ENCODE results near the gene TNFSF8.

The TNFSF8 gene

DNA sequence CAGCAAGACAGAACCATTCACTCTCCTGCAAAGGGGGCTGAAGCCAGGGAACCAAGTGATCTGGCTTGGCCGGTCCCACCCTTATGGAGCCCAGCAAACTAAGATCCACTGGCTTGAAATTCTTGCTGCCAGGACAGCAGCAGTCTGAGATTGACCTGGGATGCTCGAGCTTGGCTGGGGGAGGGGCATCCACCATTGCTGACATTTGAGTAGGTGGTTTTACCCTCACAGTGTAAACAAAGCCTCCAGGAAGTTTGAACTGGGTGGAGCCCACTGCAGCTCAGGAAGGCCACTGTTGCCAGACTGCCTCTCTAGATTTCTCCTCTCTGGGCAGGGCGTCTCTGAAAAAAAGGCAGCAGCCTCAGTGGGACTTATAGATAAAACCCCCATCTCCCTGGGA lies 60.5 kb downstream of the TNFSF8 start:
- DNase-seq (ENCODE audit: low read depth in 2 of 2), result no peak

DNA sequence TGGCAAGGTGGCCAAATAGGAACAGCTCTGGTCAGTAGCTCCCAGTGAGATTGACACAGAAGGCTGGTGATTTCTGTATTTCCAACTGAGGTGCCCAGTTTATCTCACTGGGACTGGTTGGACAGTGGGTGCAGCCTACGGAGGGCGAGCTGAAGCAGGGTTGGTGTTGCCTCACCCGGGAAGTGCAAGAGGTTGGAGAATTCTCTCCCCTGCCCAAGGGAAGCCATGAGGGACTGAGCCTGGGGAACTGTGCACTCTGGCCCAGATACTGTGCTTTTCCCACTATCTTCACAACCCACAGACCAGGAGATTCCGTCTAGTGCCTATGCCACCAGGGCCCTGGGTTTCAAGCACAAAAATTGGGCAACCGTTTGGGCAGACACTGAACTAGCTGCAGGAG lies 61.0 kb downstream of the TNFSF8 start:
- DNase-seq (ENCODE audit: low read depth in 2 of 2), result no peak

DNA sequence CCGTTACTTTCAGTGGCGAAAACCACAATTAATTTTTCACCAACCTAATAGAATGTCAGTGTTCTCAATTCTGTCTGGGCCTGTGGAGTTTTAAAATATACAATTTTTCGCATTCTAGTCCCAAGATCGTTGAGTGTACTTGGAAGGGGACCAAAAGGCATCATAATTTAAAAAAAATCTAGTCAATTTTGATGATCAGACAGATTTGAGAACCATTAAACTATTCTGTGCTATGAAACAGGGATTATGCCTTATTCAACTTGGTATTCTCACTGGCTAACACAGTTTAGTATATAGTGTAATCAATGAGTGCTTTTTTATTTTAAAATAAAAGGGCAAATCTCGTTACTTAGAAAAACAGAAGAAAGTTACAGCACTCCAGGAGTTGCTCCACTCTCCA lies 63.1 kb downstream of the TNFSF8 start:
- DNase-seq (ENCODE audit: low read depth in 2 of 2), result no peak

DNA sequence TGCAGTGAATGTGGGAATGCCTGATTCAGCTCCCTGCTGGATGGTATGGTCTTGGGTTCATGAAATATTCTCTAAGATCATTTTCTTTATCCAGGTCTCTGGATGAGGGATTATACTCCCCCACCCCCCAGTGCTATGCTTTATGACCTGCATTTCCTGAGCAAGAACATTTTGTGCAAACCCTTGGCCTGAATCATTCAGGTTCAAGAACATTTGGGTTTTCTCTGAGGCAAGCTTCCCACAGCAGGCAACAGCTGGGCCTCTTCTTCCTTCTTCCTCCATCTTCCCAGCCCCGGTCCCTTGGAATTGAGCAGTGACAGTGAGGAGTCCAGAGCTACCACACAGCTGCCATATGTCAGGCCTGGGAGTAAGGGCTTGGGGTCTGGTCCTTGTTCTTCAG lies 65.9 kb downstream of the TNFSF8 start:
- no peak for DNase-seq (ENCODE audit: low read depth in 2 of 2)

DNA sequence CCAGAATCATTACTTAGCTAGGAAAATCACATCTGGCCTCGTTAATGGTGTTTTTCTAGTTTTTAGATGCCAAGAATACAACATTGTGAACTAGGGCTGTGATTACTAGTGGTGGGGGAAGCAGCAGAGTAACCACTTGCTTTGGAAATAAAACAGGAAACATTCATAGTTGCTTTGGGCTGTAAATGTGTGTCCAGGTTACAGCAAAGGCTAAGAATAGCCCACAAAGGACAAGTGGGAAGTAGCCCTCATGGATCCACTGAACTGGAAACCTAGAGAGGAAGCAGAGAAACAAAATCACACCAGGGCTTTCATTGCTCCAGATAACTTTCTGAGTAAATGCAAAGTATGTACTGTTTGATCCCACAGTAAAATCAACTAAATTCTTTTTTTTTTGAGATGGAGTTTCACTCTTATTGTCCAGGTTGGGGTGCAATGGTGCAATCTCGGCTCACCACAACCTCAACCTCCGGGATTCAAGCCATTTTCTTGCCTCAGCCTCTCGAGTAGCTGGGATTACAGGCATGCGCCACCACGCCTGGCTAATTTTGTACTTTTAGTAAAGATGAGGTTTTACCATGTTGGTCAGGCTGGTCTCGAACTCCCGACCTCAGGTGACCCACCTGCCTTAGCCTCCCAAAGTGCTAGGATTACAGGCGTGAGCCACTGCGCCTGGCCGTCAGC lies 68.3 kb downstream of the TNFSF8 start:
- DNase-seq (ENCODE audit: low read depth in 2 of 2), result no peak

DNA sequence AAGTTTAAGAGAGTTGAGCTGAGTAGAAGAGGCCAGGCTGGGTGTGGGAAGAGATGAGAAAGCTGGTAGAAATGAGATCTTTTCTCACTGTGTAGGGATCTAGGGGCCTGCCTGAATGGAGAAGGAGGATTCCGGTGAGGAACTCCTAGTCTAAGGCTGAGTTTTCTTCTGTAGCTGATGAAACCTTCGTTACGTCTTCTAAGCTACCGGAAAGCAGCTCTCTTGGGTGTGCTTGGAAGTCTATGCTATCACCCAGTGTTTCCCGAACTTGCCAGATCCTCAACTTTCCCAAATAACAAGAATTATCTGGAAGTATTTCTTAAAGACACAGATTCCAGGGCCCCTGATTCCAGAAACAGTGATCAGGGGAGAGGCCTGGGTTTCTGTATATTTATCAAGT lies 69.1 kb downstream of the TNFSF8 start:
- DNase-seq (ENCODE audit: low read depth in 2 of 2), result no peak

DNA sequence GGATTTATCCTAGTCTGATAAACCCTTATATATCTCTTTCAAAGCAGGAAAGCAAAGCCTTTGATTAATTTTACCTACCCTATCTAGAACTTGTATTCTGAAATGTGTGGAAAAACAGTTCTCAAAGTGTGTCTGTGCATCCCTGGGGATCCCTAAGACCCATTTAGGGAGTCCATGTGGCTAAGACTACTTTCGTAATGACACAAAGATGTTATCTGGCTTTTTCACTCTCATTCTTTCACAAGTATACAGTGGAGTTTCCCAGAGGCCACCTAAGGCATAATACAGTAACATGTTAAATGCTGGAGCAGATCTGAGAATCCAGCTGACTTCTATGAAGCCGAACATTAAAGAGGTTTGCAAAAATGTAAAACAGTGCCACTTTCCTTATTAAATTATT lies 70.2 kb downstream of the TNFSF8 start:
- no peak for DNase-seq (ENCODE audit: low read depth in 2 of 2)

DNA sequence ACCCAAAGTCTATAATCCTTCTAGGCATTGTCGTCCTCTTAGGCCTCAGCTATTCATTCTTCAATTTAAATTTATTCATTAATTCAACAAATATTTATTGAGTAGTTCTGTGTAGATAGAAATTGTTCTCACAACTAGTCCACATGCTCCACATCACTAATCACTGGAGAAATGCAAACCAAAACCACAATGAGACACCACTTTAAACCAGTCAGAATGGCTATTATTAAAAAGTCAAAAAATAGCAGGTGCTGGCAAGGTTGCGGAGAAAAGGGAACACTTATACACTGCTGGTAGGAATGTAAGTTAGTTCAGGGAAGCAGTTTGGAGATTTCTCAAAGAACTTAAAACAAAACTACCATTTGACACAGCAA lies 73.5 kb downstream of the TNFSF8 start:
- no peak for DNase-seq (ENCODE audit: low read depth in 2 of 2)

DNA sequence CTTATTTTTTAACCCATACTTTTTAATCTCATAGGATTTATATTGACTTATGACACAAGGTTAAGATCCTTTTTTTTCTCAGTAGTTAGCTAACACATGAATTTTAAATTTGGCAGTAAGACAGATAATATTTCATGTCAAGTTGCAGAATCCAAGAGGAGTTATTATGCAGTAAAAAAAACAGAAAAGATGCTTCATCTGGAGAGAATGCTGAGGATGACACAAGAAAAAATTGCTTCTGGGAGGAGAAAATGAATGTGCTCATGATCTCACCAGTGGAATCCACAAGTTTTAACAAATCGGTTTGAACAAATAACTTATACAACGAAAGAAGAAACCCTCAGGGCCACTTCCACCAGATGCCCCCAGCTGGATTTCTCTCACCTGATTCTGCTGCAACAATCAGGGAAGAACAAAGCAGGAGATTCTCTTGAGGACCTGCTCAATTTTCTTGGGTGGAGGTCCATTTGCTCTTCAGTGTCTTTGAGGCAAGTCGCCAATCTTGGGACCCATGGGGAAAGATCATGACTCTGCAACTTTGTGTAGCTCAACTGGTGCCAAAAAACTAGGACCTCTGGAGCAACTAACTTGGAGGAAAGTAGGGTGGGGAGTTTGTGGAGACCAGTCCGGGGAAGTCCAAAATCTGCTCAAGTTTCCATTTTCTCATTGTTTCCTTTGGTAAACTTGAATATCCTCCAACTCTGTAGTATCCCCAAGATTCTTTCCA lies 74.0 kb downstream of the TNFSF8 start:
- no peak for DNase-seq (ENCODE audit: low read depth in 2 of 2)

DNA sequence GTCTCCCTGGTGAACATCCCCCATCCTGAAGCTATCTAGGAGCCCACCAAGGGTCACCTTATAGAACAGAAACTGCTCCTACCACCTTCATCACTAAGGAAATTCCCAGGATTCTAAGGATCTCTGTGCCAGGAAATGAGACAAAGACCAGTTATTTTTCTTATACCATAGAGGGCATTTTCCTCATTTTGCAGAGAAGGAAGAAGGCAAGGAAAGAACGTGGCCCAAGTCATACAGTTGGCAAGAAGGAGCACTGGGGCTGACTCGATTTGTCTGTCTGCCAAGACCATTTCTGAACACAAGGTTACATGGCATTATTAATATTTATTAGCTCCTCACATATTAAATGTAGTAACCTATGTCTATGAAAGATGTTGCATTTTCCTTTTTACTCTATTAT lies 74.9 kb downstream of the TNFSF8 start:
- no peak for DNase-seq (ENCODE audit: low read depth in 2 of 2)

DNA sequence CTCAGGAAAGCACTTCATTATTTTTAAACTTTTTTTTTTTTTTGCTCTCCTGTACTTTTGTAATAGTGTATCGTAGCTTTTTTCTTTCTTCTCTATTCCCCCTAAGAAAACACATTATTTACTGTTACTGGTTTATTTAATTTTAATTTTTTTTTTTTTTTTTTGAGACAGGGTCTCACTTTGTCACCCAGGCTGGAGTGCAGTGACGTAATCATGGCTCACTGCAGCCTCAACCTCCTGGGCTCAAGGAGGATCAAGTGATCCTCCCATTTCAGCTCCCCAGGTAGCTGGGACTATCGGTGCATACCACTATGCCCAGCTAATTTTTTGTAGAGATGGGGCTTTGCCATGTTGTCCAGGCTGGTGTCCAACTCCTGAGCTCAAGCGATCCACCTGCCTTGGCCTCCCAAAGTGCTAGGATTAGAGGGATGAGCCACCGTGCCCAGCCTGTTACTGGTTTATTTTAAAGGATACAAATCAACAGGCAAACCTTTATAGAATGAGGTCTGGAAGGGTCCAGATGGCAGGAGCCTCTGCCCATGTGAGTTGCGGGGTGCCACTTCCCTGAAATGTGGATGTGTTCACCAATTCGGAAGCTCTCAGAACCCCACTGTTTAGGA lies 75.5 kb downstream of the TNFSF8 start:
- DNase-seq (ENCODE audit: low read depth in 2 of 2), result no peak

DNA sequence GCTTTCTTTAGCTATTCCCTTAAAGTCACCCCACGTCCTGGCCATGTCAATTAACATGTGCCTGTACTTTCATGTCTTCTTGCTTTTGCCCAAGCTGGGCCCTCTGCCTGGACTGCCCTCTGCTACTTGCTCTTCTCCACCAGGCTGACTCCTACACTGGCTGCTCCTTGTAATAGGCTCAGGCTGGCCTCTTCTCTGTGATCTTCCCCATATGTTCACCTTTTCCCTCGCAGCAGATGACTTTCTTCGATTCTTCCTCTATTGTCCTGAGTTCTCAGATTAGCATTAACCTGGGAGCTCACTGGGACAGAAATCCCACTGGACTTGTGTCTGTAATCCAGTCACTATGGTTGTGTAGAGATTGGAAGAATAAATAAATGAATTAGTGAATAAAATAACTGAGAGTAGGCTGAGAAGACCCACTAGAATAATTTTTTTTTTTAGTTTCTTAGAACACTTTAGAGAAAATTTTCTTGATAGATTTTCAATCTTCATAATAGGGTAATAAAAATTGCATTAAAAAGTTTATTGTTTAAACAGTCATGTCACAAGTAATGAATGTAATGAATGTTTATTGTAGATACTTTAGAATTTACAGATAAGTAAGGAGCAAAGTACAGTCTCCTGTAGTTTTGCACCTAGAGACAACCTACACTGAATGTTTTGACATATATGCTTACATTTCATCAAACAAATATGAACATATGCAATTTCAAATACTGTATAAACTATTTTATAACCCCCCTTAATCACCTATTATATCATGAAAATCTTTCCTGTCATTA lies 77.1 kb downstream of the TNFSF8 start:
- DNase-seq (ENCODE audit: low read depth in 2 of 2), result no peak

DNA sequence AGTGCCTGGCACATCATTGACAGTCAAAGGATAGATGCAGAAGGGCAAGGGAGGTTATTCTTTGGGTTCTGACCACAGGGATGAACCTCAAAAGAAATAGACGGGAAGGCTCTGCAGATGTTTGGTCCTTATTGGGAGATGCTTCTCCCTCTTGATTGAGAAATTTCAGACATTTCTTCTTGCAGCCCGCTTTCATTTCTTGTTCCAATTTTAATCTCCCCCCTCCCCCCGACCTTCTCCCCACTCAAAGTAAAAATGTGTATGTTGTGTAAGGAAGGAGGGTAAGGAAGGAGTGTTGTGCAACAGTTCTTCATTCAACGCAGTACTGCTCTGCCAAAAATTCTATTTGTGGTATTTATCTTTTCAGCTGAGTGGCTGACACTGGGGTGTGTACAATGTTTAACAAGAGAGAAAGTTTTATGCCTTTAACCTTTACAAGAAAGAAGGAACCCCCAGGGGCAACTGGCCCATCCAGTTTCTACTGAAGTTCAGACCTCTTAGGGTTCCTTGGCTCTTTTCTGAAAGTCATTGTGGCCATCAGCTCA lies 78.3 kb downstream of the TNFSF8 start:
- no peak for DNase-seq (ENCODE audit: low read depth in 2 of 2)

DNA sequence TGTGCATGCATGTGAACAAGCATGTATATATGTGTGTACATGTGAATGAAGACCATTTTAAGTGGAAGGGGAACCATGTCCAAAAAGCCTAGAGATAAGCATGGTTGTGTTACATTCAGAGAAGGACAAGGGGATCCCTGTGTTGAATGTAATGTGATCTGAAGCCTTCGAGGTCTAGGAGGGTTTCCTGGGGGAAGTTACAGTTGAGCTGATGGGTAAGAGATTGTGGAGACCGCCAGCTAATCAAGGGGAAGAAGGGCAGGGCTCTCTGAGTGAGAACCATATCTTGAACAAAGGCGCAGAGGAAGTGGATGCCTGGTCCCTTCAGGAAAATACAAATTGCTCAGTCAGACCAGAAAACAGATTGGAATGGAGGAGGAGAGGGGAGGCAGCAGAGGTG lies 79.1 kb downstream of the TNFSF8 start:
- DNase-seq (ENCODE audit: low read depth in 2 of 2), result no peak

Measured in stimulated activated CD4-positive, alpha-beta T cell treated with anti-CD3 and anti-CD28 coated beads, Interleukin-1b, Interleukin-23, amount 100 ng/mL, for 4 hours (primary cell).